HG03039 (cell line): ENCODE data around the gene HS3ST3A1.

Experiments
- ATAC-seq: cut with Tn5 transposase; IDR thresholded peaks from one replicate; pipeline ENCODE4 v1.9.1; 2021; ENCODE audit warnings: mild to moderate bottlenecking, moderate library complexity; ENCODE audit not compliant: unreplicated experiment

HS3ST3A1 gene

DNA sequence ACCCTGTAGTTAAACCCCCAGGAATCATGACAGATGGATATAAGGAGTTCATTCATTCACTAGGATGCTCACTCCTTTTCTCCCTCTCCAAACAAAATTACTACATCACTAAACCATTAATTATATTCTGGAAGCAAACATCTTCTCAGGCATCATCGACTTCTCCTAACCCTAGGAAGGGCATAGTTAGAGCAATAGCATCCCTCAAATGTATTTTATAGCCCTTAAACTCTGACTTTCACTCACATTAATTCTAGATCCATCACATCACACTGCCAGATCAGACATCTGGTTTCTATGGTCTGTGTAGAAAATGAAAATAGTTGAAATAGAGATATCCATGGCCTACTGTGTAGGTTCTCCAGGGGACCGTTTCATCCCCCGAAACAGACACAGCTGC lies 143.9 kb downstream of the HS3ST3A1 start:
- ATAC-seq: no peak
